HepG2 (cell line): Measurements from ENCODE around the gene HMGN4. TPM values are rescaled to one million over a fixed set of nuclear protein-coding genes. Genes with fewer than 3 reads are reported as not detected.
A peak's percentile ranks its signal among the peaks of the same experiment; 100 is the strongest.

ENCODE experiments used
- CENPT ChIP-seq: sonication (generic); formaldehyde crosslinking; IDR thresholded peaks from 2 replicates; pipeline ENCODE4 v1.8.0; 2022; ENCODE audit warnings: low read depth, mild to moderate bottlenecking, moderate library complexity, missing genetic modification reagents
- CHD4 ChIP-seq: fragments of 200-600 bp; sonication (generic); IDR thresholded peaks from 2 replicates; pipeline ENCODE4 v1.7.0; 2017; ENCODE audit warnings: mild to moderate bottlenecking, low read length, borderline replicate concordance
- KLF11 ChIP-seq: IDR thresholded peaks from 2 replicates; pipeline ENCODE4 v1.6.1; 2016; ENCODE audit warnings: missing compliant biosample characterization
- MED13 ChIP-seq: sonication (generic); formaldehyde crosslinking; IDR thresholded peaks from 2 replicates; pipeline ENCODE4 v1.5.0; 2020; ENCODE audit warnings: missing genetic modification reagents
- MXI1 ChIP-seq: IDR thresholded peaks from 3 replicates; pipeline ENCODE4 v1.6.1; 2012; ENCODE audit warnings: low read depth, low read length, inconsistent platforms, borderline replicate concordance
- POLR2AphosphoS5 ChIP-seq: IDR thresholded peaks from 2 replicates; pipeline ENCODE4 v1.6.1; 2012; ENCODE audit warnings: low read depth, low read length
- SIX1 ChIP-seq: sonication (generic); formaldehyde crosslinking; IDR thresholded peaks from 2 replicates; pipeline ENCODE4 v1.4.0; 2020; ENCODE audit warnings: missing genetic modification reagents, borderline replicate concordance
- SKI ChIP-seq: fragments of 450-650 bp; IDR thresholded peaks from one replicate; pipeline ENCODE4 v1.6.1; 2018; ENCODE audit warnings: mild to moderate bottlenecking; ENCODE audit not compliant: partially characterized antibody
- SRF ChIP-seq: IDR thresholded peaks from 2 replicates; pipeline ENCODE4 v1.6.1; 2011; ENCODE audit warnings: mild to moderate bottlenecking, low read depth, low read length, moderate library complexity
- TRIM24 ChIP-seq: sonication (generic); formaldehyde crosslinking; IDR thresholded peaks from 2 replicates; pipeline ENCODE4 v1.8.0; 2022; ENCODE audit warnings: mild to moderate bottlenecking, missing genetic modification reagents
- ZC3H13 ChIP-seq: sonication (generic); formaldehyde crosslinking; IDR thresholded peaks from 2 replicates; pipeline ENCODE4 v1.8.1; 2023; ENCODE audit warnings: mild to moderate bottlenecking, missing genetic modification reagents, moderate library complexity
- ZFX ChIP-seq: sonication (generic); formaldehyde crosslinking; IDR thresholded peaks from 2 replicates; pipeline ENCODE4 v1.4.0; 2020; ENCODE audit warnings: mild to moderate bottlenecking, low read depth, missing genetic modification reagents, moderate library complexity
- ZNF225 ChIP-seq: sonication (generic); formaldehyde crosslinking; IDR thresholded peaks from 2 replicates; pipeline ENCODE4 v1.4.0; 2020; ENCODE audit warnings: mild to moderate bottlenecking, missing genetic modification reagents
- ZNF451 ChIP-seq: sonication (generic); formaldehyde crosslinking; IDR thresholded peaks from 2 replicates; pipeline ENCODE4 v1.5.0; 2020; ENCODE audit warnings: mild to moderate bottlenecking, missing genetic modification reagents
- ZNF720 ChIP-seq: sonication (generic); formaldehyde crosslinking; IDR thresholded peaks from 2 replicates; pipeline ENCODE4 v1.4.0; 2020; ENCODE audit warnings: missing genetic modification reagents
- ZNF75D ChIP-seq: sonication (generic); formaldehyde crosslinking; IDR thresholded peaks from 2 replicates; pipeline ENCODE4 v1.8.1; 2023; ENCODE audit warnings: missing genetic modification reagents, mild to moderate bottlenecking, borderline replicate concordance
- polyA plus RNA-seq, 8 experiments: library from polyadenylated mRNA; depleted of rRNA in 3 of 8; stranded (reverse) in 7 of 8; unstranded in 1 of 8; fragments of >200 nt; fragmentation: Illumina TruSeq in 4 of 8; extraction: Trizol in 4 of 8; gene quantifications; 2 replicates each; pipeline versions ENCODE4 v1.2.1 to v1.2.3, GENCODE V29; 2011 to 2016; ENCODE audit warnings: low read depth in 4 of 8, missing spikeins in 1 of 8, mixed read lengths in 1 of 8; ENCODE audit not compliant: insufficient read depth in 1 of 8
- total RNA-seq, 5 experiments: library from RNA; depleted of rRNA; stranded (reverse); fragments of >200 nt; fragmentation: Illumina TruSeq; extraction: Trizol; gene quantifications; 2 replicates each; pipeline ENCODE4 v1.2.3, GENCODE V29; 2016; ENCODE audit warnings: low read depth in 1 of 5
- TF ChIP-seq, protein P1 (sequence below): IDR thresholded peaks from 2 replicates; pipeline ENCODE4 v1.6.1; 2012; ENCODE audit warnings: low read length, improper control_type of control experiment
- TF ChIP-seq, protein P2 (sequence below): sonication (generic); formaldehyde crosslinking; IDR thresholded peaks from 2 replicates; pipeline ENCODE4 v1.4.0; 2020; ENCODE audit warnings: missing genetic modification reagents, borderline replicate concordance
- TF ChIP-seq, protein P3 (sequence below): sonication (generic); formaldehyde crosslinking; IDR thresholded peaks from 2 replicates; pipeline ENCODE4 v1.4.0; 2020; ENCODE audit warnings: low read depth, mild to moderate bottlenecking, missing genetic modification reagents
- TF ChIP-seq, protein P4 (sequence below): sonication (generic); formaldehyde crosslinking; IDR thresholded peaks from 2 replicates; pipeline ENCODE4 v1.5.1; 2020; ENCODE audit warnings: mild to moderate bottlenecking, missing genetic modification reagents, moderate library complexity

The HMGN4 gene
- total and polyA plus RNA-seq, 2 of the 13 experiments (the other 11 are each of a cell fraction or from before 2014, with no cell fraction given) = 39.9 to 52.1 TPM

DNA sequence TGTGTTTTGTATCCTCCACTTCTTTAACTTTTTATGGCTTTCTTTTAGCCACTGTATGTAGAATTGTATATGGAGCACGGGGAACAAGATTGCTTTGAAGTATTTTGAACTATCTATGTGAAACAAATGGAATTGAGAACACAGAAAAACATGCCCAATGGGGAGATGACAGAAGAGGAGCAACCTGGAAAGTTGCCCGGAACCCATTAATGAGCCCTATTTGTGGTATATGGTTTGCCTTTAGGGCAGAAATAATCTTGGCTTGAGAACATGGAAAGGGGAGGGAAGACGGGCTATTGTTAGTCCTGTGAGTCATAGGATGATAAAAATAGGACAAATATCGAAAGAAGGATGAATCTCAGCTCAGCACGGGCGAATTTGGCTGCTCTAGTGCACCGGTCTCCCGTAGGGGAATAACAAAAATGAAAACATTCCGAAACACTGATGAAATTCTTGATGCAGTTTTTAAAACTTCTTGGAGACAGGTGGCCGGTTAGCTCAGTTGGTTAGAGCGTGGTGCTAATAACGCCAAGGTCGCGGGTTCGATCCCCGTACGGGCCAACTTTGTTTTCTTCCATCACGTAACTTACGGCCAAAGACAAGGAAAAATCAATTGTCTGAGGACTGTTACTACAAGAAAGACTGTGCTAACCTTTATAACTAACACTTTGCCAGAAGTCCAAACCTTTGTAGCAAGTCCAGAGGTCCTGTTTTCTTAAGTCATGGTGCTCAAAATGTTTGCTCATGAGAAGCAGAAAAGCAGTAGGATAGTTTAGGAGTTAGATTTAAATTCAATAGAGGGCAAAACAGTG, 15.7 kb downstream of the HMGN4 start (continued):
- TF ChIP-seq, protein P1, sequence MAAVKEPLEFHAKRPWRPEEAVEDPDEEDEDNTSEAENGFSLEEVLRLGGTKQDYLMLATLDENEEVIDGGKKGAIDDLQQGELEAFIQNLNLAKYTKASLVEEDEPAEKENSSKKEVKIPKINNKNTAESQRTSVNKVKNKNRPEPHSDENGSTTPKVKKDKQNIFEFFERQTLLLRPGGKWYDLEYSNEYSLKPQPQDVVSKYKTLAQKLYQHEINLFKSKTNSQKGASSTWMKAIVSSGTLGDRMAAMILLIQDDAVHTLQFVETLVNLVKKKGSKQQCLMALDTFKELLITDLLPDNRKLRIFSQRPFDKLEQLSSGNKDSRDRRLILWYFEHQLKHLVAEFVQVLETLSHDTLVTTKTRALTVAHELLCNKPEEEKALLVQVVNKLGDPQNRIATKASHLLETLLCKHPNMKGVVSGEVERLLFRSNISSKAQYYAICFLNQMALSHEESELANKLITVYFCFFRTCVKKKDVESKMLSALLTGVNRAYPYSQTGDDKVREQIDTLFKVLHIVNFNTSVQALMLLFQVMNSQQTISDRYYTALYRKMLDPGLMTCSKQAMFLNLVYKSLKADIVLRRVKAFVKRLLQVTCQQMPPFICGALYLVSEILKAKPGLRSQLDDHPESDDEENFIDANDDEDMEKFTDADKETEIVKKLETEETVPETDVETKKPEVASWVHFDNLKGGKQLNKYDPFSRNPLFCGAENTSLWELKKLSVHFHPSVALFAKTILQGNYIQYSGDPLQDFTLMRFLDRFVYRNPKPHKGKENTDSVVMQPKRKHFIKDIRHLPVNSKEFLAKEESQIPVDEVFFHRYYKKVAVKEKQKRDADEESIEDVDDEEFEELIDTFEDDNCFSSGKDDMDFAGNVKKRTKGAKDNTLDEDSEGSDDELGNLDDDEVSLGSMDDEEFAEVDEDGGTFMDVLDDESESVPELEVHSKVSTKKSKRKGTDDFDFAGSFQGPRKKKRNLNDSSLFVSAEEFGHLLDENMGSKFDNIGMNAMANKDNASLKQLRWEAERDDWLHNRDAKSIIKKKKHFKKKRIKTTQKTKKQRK = no peak
- TF ChIP-seq CHD4 (peak; percentile 96; the same call in 1 of the 2 replicates), SRF (no peak), CENPT (CRISPR knock-in tag) (no peak), POLR2AphosphoS5 (no peak), ZNF720 (CRISPR knock-in tag) (no peak), TRIM24 (CRISPR knock-in tag) (no peak), SKI (no peak), ZFX (CRISPR knock-in tag) (no peak; the same call in 1 of the 2 replicates), ZNF225 (no peak), ZNF75D (no peak), MXI1 (no peak), MED13 (CRISPR knock-in tag) (peak; percentile 68; the same call in 1 of the 2 replicates), ZC3H13 (CRISPR knock-in tag) (no peak; the same call in 1 of the 2 replicates), ZNF451 (CRISPR knock-in tag) (no peak), KLF11 (CRISPR knock-in tag) (0 out of 2 replicates have a peak, but pooled peaks have one; percentile 27), SIX1 (0 out of 2 replicates have a peak, but pooled peaks have one; percentile 11)
- TF ChIP-seq, protein P2, sequence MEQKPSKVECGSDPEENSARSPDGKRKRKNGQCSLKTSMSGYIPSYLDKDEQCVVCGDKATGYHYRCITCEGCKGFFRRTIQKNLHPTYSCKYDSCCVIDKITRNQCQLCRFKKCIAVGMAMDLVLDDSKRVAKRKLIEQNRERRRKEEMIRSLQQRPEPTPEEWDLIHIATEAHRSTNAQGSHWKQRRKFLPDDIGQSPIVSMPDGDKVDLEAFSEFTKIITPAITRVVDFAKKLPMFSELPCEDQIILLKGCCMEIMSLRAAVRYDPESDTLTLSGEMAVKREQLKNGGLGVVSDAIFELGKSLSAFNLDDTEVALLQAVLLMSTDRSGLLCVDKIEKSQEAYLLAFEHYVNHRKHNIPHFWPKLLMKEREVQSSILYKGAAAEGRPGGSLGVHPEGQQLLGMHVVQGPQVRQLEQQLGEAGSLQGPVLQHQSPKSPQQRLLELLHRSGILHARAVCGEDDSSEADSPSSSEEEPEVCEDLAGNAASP (CRISPR knock-in tag) = peak; percentile 72; the same call in 1 of the 2 replicates
- TF ChIP-seq, protein P3, sequence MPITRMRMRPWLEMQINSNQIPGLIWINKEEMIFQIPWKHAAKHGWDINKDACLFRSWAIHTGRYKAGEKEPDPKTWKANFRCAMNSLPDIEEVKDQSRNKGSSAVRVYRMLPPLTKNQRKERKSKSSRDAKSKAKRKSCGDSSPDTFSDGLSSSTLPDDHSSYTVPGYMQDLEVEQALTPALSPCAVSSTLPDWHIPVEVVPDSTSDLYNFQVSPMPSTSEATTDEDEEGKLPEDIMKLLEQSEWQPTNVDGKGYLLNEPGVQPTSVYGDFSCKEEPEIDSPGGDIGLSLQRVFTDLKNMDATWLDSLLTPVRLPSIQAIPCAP (CRISPR knock-in tag) = no peak
- TF ChIP-seq, protein P4, sequence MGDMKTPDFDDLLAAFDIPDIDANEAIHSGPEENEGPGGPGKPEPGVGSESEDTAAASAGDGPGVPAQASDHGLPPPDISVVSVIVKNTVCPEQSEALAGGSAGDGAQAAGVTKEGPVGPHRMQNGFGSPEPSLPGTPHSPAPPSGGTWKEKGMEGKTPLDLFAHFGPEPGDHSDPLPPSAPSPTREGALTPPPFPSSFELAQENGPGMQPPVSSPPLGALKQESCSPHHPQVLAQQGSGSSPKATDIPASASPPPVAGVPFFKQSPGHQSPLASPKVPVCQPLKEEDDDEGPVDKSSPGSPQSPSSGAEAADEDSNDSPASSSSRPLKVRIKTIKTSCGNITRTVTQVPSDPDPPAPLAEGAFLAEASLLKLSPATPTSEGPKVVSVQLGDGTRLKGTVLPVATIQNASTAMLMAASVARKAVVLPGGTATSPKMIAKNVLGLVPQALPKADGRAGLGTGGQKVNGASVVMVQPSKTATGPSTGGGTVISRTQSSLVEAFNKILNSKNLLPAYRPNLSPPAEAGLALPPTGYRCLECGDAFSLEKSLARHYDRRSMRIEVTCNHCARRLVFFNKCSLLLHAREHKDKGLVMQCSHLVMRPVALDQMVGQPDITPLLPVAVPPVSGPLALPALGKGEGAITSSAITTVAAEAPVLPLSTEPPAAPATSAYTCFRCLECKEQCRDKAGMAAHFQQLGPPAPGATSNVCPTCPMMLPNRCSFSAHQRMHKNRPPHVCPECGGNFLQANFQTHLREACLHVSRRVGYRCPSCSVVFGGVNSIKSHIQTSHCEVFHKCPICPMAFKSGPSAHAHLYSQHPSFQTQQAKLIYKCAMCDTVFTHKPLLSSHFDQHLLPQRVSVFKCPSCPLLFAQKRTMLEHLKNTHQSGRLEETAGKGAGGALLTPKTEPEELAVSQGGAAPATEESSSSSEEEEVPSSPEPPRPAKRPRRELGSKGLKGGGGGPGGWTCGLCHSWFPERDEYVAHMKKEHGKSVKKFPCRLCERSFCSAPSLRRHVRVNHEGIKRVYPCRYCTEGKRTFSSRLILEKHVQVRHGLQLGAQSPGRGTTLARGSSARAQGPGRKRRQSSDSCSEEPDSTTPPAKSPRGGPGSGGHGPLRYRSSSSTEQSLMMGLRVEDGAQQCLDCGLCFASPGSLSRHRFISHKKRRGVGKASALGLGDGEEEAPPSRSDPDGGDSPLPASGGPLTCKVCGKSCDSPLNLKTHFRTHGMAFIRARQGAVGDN (CRISPR knock-in tag) = no peak
